ENCODE measurements around the gene NHEJ1.

Gene NHEJ1

GRCh38 chr2:219179601-219180465 lies 19.2 kb upstream of the NHEJ1 start:
- Histone ChIP-seq H3K36me3 (ENCODE audit: control insufficient read depth, insufficient read depth, low read length, severe bottlenecking) (peaks cover 51% of the 10 kb centered on the region), H3K9me3 (ENCODE audit: control insufficient read depth, low read length) (no peaks in the 10 kb centered on the region), H3K4me3 (ENCODE audit: low read length) (peak overlapping the region; percentile 83), H3K27me3 (replicated peaks; ENCODE audit: control insufficient read depth, insufficient read depth, low read length) (no peaks in the 10 kb centered on the region), H3K4me1 (ENCODE audit: control insufficient read depth, insufficient read depth, low read length) (peaks cover 28% of the 10 kb centered on the region), H3K9ac (ENCODE audit: low read length) (peak overlapping the region; percentile 99)
- DNase-seq (ENCODE audit: low read depth) = no peak

GRCh38 chr2:219178377-219179175 lies 18.0 kb upstream of the NHEJ1 start:
- Histone ChIP-seq H3K9ac (ENCODE audit: low read length) (peak overlapping the region; percentile 99), H3K4me3 (ENCODE audit: low read length) (peak overlapping the region; percentile 83), H3K4me1 (ENCODE audit: control insufficient read depth, insufficient read depth, low read length) (peaks cover 36% of the 10 kb centered on the region), H3K9me3 (ENCODE audit: control insufficient read depth, low read length) (no peaks in the 10 kb centered on the region), H3K27me3 (replicated peaks; ENCODE audit: control insufficient read depth, insufficient read depth, low read length) (no peaks in the 10 kb centered on the region), H3K36me3 (ENCODE audit: control insufficient read depth, insufficient read depth, low read length, severe bottlenecking) (peaks cover 52% of the 10 kb centered on the region)
- peak; percentile 69 for DNase-seq (ENCODE audit: low read depth)

- Histone ChIP-seq H3K4me3 (ENCODE audit: low read length) (peak within 1 kb of the TSS; percentile 83), H3K27me3 (replicated peaks; ENCODE audit: control insufficient read depth, insufficient read depth, low read length) (no peaks in the 10 kb centered on the region), H3K36me3 (ENCODE audit: control insufficient read depth, insufficient read depth, low read length, severe bottlenecking) (peaks cover 52% of the 10 kb centered on the region), H3K9me3 (ENCODE audit: control insufficient read depth, low read length) (no peaks in the 10 kb centered on the region), H3K4me1 (ENCODE audit: control insufficient read depth, insufficient read depth, low read length) (peaks cover 36% of the 10 kb centered on the region), H3K9ac (ENCODE audit: low read length) (peak within 1 kb of the TSS; percentile 99)
- DNase-seq (ENCODE audit: low read depth) = peak; percentile 96
Observed at GRCh38 chr2:219177552-219178376, 17.1 kb upstream of the NHEJ1 start, which contains the start of gene RETREG2. Gene RETREG2, plus strand, starts transcription at chr2:219178275. Its CDS starts 78 bp downstream, at chr2:219178353.

- H3K9ac ChIP-seq (ENCODE audit: low read length) = peak within 1 kb of the TSS; percentile 99
- no peaks in the 10 kb centered on the region for H3K27me3 ChIP-seq (replicated peaks; ENCODE audit: control insufficient read depth, insufficient read depth, low read length)
- peaks cover 36% of the 10 kb centered on the region for H3K4me1 ChIP-seq (ENCODE audit: control insufficient read depth, insufficient read depth, low read length)
- DNase-seq (ENCODE audit: low read depth) = peak; percentile 93
- peaks cover 50% of the 10 kb centered on the region for H3K36me3 ChIP-seq (ENCODE audit: control insufficient read depth, insufficient read depth, low read length, severe bottlenecking)
- H3K4me3 ChIP-seq (ENCODE audit: low read length) = peak within 1 kb of the TSS; percentile 83
- H3K9me3 ChIP-seq (ENCODE audit: control insufficient read depth, low read length) = no peaks in the 10 kb centered on the region
Observed at GRCh38 chr2:219176818-219177551, 16.4 kb upstream of the NHEJ1 start, which contains the start of gene CNPPD1. Gene CNPPD1, minus strand, starts transcription at chr2:219176925. Its CDS starts 97 bp downstream, at chr2:219176828.

- Histone ChIP-seq H3K36me3 (ENCODE audit: control insufficient read depth, insufficient read depth, low read length, severe bottlenecking) (peaks cover 42% of the 10 kb centered on the region), H3K4me1 (ENCODE audit: control insufficient read depth, insufficient read depth, low read length) (peaks cover 42% of the 10 kb centered on the region), H3K9ac (ENCODE audit: low read length) (peak overlapping the region; percentile 99), H3K27me3 (replicated peaks; ENCODE audit: control insufficient read depth, insufficient read depth, low read length) (no peaks in the 10 kb centered on the region), H3K4me3 (ENCODE audit: low read length) (peak overlapping the region; percentile 83), H3K9me3 (ENCODE audit: control insufficient read depth, low read length) (no peaks in the 10 kb centered on the region)
- peak; percentile 73 for DNase-seq (ENCODE audit: low read depth)
Observed at GRCh38 chr2:219175928-219176817, 15.6 kb upstream of the NHEJ1 start.

- H3K27me3 ChIP-seq (replicated peaks; ENCODE audit: control insufficient read depth, insufficient read depth, low read length) = no peaks in the 10 kb centered on the region
Observed at GRCh38 chr2:219175486-219175885, 14.9 kb upstream of the NHEJ1 start.

DNA sequence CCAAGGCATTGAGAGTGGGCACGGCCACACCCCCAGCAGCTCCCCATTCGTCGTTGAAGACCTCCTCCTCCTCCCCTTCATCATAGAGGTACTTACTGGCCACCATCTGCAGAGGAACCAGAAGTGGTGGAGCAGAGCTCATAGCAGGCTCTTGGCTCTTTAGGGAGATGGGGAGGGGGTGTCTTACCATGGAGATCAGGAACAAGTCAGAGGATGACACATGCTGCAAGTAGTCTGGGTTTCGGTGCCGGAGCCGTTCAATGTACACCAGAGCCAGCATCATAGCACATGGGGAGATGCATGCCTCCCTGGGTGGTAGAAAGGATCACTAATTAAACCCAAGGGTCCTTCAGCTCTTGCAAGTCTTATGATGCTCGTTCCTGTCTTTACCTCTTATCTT lies 14.2 kb upstream of the NHEJ1 start:
- DNase-seq (ENCODE audit: low read depth) = no peak
- H3K36me3 ChIP-seq (ENCODE audit: control insufficient read depth, insufficient read depth, low read length, severe bottlenecking) = peaks cover 28% of the 10 kb centered on the region
- H3K27me3 ChIP-seq (replicated peaks; ENCODE audit: control insufficient read depth, insufficient read depth, low read length) = no peaks in the 10 kb centered on the region
- no peak overlapping the region for H3K9ac ChIP-seq (ENCODE audit: low read length)
- peaks cover 48% of the 10 kb centered on the region for H3K4me1 ChIP-seq (ENCODE audit: control insufficient read depth, insufficient read depth, low read length)
- H3K9me3 ChIP-seq (ENCODE audit: control insufficient read depth, low read length) = no peaks in the 10 kb centered on the region
- no peak overlapping the region for H3K4me3 ChIP-seq (ENCODE audit: low read length)

More at GRCh38 chr2:219175486-219175885, 14.9 kb upstream of the NHEJ1 start:
- no peaks in the 10 kb centered on the region for H3K9me3 ChIP-seq (ENCODE audit: control insufficient read depth, low read length)
- H3K4me3 ChIP-seq (ENCODE audit: low read length) = peak overlapping the region; percentile 83
- DNase-seq (ENCODE audit: low read depth) = no peak
- peaks cover 48% of the 10 kb centered on the region for H3K4me1 ChIP-seq (ENCODE audit: control insufficient read depth, insufficient read depth, low read length)
- peak overlapping the region; percentile 99 for H3K9ac ChIP-seq (ENCODE audit: low read length)
- H3K36me3 ChIP-seq (ENCODE audit: control insufficient read depth, insufficient read depth, low read length, severe bottlenecking) = peaks cover 35% of the 10 kb centered on the region

GRCh38 chr2:219174146-219174545 lies 13.5 kb upstream of the NHEJ1 start:
- no peak for DNase-seq (ENCODE audit: low read depth)
- Histone ChIP-seq H3K9ac (ENCODE audit: low read length) (peak overlapping the region; percentile 16), H3K36me3 (ENCODE audit: control insufficient read depth, insufficient read depth, low read length, severe bottlenecking) (peaks cover 28% of the 10 kb centered on the region), H3K27me3 (replicated peaks; ENCODE audit: control insufficient read depth, insufficient read depth, low read length) (no peaks in the 10 kb centered on the region), H3K4me1 (ENCODE audit: control insufficient read depth, insufficient read depth, low read length) (peaks cover 42% of the 10 kb centered on the region), H3K4me3 (ENCODE audit: low read length) (no peak overlapping the region), H3K9me3 (ENCODE audit: control insufficient read depth, low read length) (no peaks in the 10 kb centered on the region)

DNA sequence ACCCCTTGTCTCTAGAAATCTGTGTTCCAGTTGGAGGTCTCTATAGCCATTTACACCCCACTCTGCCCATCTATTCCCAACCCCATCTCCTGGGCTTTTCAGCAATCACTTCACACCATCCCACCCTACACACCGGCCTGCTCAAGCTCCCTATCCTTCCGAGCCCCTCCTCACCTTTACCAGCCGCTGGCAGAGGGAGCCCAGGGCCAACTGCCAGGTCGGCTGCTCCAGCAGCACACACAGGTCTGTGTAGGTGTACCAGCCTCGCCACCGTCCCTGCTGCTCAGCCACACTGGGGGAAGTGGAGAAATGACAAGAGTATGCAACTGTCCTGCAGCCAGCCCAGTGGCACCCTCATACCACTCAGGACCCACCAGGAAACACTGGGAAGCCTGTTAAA lies 12.6 kb upstream of the NHEJ1 start:
- peaks cover 37% of the 10 kb centered on the region for H3K4me1 ChIP-seq (ENCODE audit: control insufficient read depth, insufficient read depth, low read length)
- H3K36me3 ChIP-seq (ENCODE audit: control insufficient read depth, insufficient read depth, low read length, severe bottlenecking) = peaks cover 28% of the 10 kb centered on the region
- no peaks in the 10 kb centered on the region for H3K27me3 ChIP-seq (replicated peaks; ENCODE audit: control insufficient read depth, insufficient read depth, low read length)
- no peak overlapping the region for H3K4me3 ChIP-seq (ENCODE audit: low read length)
- no peaks in the 10 kb centered on the region for H3K9me3 ChIP-seq (ENCODE audit: control insufficient read depth, low read length)
- DNase-seq (ENCODE audit: low read depth) = no peak
- H3K9ac ChIP-seq (ENCODE audit: low read length) = no peak overlapping the region
